HepG2 (cell line): ENCODE data around the gene TEX261. TPM values are rescaled to one million over a fixed set of nuclear protein-coding genes. Genes with fewer than 3 reads are reported as not detected.

ENCODE experiments used
- AGO2 ChIP-seq: fragments of 200-400 bp; formaldehyde crosslinking; optimal IDR thresholded peaks from 2 replicates; pipeline ENCODE3; 2017; ENCODE audit warnings: mild to moderate bottlenecking, low read depth, low read length, moderate library complexity
- ATAD3A ChIP-seq: sonication (generic); formaldehyde crosslinking; IDR thresholded peaks from 2 replicates; pipeline ENCODE4 v1.4.0; 2020; ENCODE audit warnings: missing genetic modification reagents
- ATF5 ChIP-seq: sonication (generic); formaldehyde crosslinking; IDR thresholded peaks from 2 replicates; pipeline ENCODE4 v1.4.0; 2020; ENCODE audit warnings: mild to moderate bottlenecking, low read depth, missing genetic modification reagents
- ATM ChIP-seq: fragments of 450-650 bp; IDR thresholded peaks from 2 replicates; pipeline ENCODE4 v1.7.1; 2017; ENCODE audit warnings: mild to moderate bottlenecking, borderline replicate concordance
- ELF1 ChIP-seq: sonication (generic); formaldehyde crosslinking; IDR thresholded peaks from 2 replicates; pipeline ENCODE4 v1.4.0; 2020; ENCODE audit warnings: missing genetic modification reagents
- KDM3A ChIP-seq: IDR thresholded peaks from 2 replicates; pipeline ENCODE4 v1.6.1; 2018; ENCODE audit warnings: low read depth, missing compliant biosample characterization
- KIAA2018 ChIP-seq: sonication (generic); formaldehyde crosslinking; IDR thresholded peaks from 2 replicates; pipeline ENCODE4 v1.5.0; 2020; ENCODE audit warnings: mild to moderate bottlenecking, missing genetic modification reagents, borderline replicate concordance
- MXD1 ChIP-seq: sonication (generic); formaldehyde crosslinking; IDR thresholded peaks from 2 replicates; pipeline ENCODE4 v1.4.0; 2020; ENCODE audit warnings: mild to moderate bottlenecking, missing genetic modification reagents
- RNF219 ChIP-seq: sonication (generic); formaldehyde crosslinking; IDR thresholded peaks from 2 replicates; pipeline ENCODE4 v1.5.0; 2020; ENCODE audit warnings: mild to moderate bottlenecking, missing genetic modification reagents
- SMARCC2 ChIP-seq: fragments of 450-650 bp; IDR thresholded peaks from 2 replicates; pipeline ENCODE4 v1.6.1; 2017; ENCODE audit warnings: antibody characterized with exemption, mild to moderate bottlenecking
- SP5 ChIP-seq: IDR thresholded peaks from 2 replicates; pipeline ENCODE4 v1.6.1; 2016; ENCODE audit warnings: low read depth, borderline replicate concordance
- XRCC5 ChIP-seq: fragments of 200-400 bp; formaldehyde crosslinking; optimal IDR thresholded peaks from 2 replicates; pipeline ENCODE3; 2017; ENCODE audit warnings: mild to moderate bottlenecking, low read length
- YEATS2 ChIP-seq: sonication (generic); formaldehyde crosslinking; IDR thresholded peaks from 2 replicates; pipeline ENCODE4 v1.4.0; 2020; ENCODE audit warnings: missing genetic modification reagents, borderline replicate concordance
- ZFP82 ChIP-seq: sonication (generic); formaldehyde crosslinking; IDR thresholded peaks from 2 replicates; pipeline ENCODE4 v1.5.1; 2020; ENCODE audit warnings: mild to moderate bottlenecking, missing genetic modification reagents, borderline replicate concordance
- ZNF496 ChIP-seq: sonication (generic); formaldehyde crosslinking; IDR thresholded peaks from 2 replicates; pipeline ENCODE4 v1.8.1; 2023; ENCODE audit warnings: mild to moderate bottlenecking, moderate library complexity, missing genetic modification reagents; ENCODE audit not compliant: insufficient replicate concordance
- ZNF605 ChIP-seq: sonication (generic); formaldehyde crosslinking; IDR thresholded peaks from 2 replicates; pipeline ENCODE4 v1.8.0; 2022; ENCODE audit warnings: mild to moderate bottlenecking, missing genetic modification reagents
- ZNF775 ChIP-seq: sonication (generic); formaldehyde crosslinking; IDR thresholded peaks from 2 replicates; pipeline ENCODE4 v1.4.0; 2020; ENCODE audit warnings: missing genetic modification reagents, mild to moderate bottlenecking, moderate library complexity, borderline replicate concordance
- polyA plus RNA-seq, 8 experiments: library from polyadenylated mRNA; depleted of rRNA in 3 of 8; stranded (reverse) in 7 of 8; unstranded in 1 of 8; fragments of >200 nt; fragmentation: Illumina TruSeq in 4 of 8; extraction: Trizol in 4 of 8; gene quantifications; 2 replicates each; pipeline versions ENCODE4 v1.2.1 to v1.2.3, GENCODE V29; 2011 to 2016; ENCODE audit warnings: low read depth in 4 of 8, missing spikeins in 1 of 8, mixed read lengths in 1 of 8; ENCODE audit not compliant: insufficient read depth in 1 of 8
- total RNA-seq, 5 experiments: library from RNA; depleted of rRNA; stranded (reverse); fragments of >200 nt; fragmentation: Illumina TruSeq; extraction: Trizol; gene quantifications; 2 replicates each; pipeline ENCODE4 v1.2.3, GENCODE V29; 2016; ENCODE audit warnings: low read depth in 1 of 5

The TEX261 gene
- total and polyA plus RNA-seq, 2 of the 13 experiments (the other 11 are each of a cell fraction or from before 2014, with no cell fraction given), result 43.8 to 78.7 TPM

- TF ChIP-seq ATAD3A (CRISPR knock-in tag) (no peak), ZNF496 (CRISPR knock-in tag) (no peak), RNF219 (CRISPR knock-in tag) (no peak), AGO2 (no peak), ATM (no peak), KIAA2018 (no peak), YEATS2 (CRISPR knock-in tag) (no peak), ELF1 (CRISPR knock-in tag) (no peak), ATF5 (CRISPR knock-in tag) (no peak), ZNF775 (no peak), XRCC5 (no peak), MXD1 (0 out of 2 replicates have a peak, but pooled peaks have one; percentile 37), SMARCC2 (no peak), SP5 (CRISPR knock-in tag) (0 out of 2 replicates have a peak, but pooled peaks have one; percentile 25), ZNF605 (CRISPR knock-in tag) (0 out of 2 replicates have a peak, but pooled peaks have one; percentile 35), ZFP82 (CRISPR knock-in tag) (no peak), KDM3A (no peak)
Measured at GRCh38 chr2:70937866-70938585, 56.6 kb downstream of the TEX261 start (continued).
